SK-N-SH treated with all-trans-retinoic acid at 6 μM for 48 hours (cell line): ENCODE data around the gene TBC1D3B.

Experiments used
- ATAC-seq: fragments of 200-7000 bp; cut with Tn5 transposase; 3 replicates; pipeline ENCODE4 v1.9.1; 2020; ENCODE audit warnings: mild to moderate bottlenecking, moderate library complexity
- ARNTL ChIP-seq: fragments of 450-650 bp; formaldehyde crosslinking; IDR thresholded peaks from 2 replicates; pipeline ENCODE4 v1.5.0; 2020; ENCODE audit warnings: low read depth, mild to moderate bottlenecking, moderate library complexity, borderline replicate concordance
- BACH2 ChIP-seq: fragments of 250-450 bp; sonication (Bioruptor Pico); IDR thresholded peaks from 2 replicates; pipeline ENCODE4 v1.9.0; 2021; ENCODE audit warnings: mild to moderate bottlenecking, borderline replicate concordance
- CSDC2 ChIP-seq: fragments of 250-450 bp; sonication (Bioruptor Pico); IDR thresholded peaks from 2 replicates; pipeline ENCODE4 v1.5.0; 2020; ENCODE audit warnings: mild to moderate bottlenecking, moderate library complexity
- ESRRG ChIP-seq: fragments of 250-450 bp; sonication (Bioruptor Pico); IDR thresholded peaks from 2 replicates; pipeline ENCODE4 v1.6.1; 2021; ENCODE audit warnings: mild to moderate bottlenecking
- GLIS3 ChIP-seq: fragments of 250-450 bp; sonication (Bioruptor Pico); IDR thresholded peaks from 2 replicates; pipeline ENCODE4 v1.5.0; 2020; ENCODE audit warnings: mild to moderate bottlenecking, moderate library complexity
- ISL1 ChIP-seq: fragments of 250-450 bp; sonication (Bioruptor Pico); IDR thresholded peaks from 2 replicates; pipeline ENCODE4 v2.1.2; 2022; ENCODE audit warnings: mild to moderate bottlenecking, moderate library complexity
- OSR1 ChIP-seq: fragments of 250-450 bp; sonication (Bioruptor Pico); IDR thresholded peaks from 2 replicates; pipeline ENCODE4 v1.8.0; 2022; ENCODE audit warnings: moderate library complexity, mild to moderate bottlenecking, inconsistent platforms
- PPARA ChIP-seq: fragments of 250-450 bp; sonication (Bioruptor Pico); IDR thresholded peaks from 2 replicates; pipeline ENCODE4 v1.5.0; 2020; ENCODE audit warnings: mild to moderate bottlenecking, borderline replicate concordance
- SNAI2 ChIP-seq: fragments of 250-450 bp; sonication (Bioruptor Pico); IDR thresholded peaks from 2 replicates; pipeline ENCODE4 v1.5.0; 2020; ENCODE audit warnings: mild to moderate bottlenecking, moderate library complexity
- TCF4 ChIP-seq: fragments of 250-450 bp; sonication (Bioruptor Pico); IDR thresholded peaks from 2 replicates; pipeline ENCODE4 v1.8.0; 2021; ENCODE audit warnings: mild to moderate bottlenecking, moderate library complexity, borderline replicate concordance
- TOX ChIP-seq: fragments of 250-450 bp; sonication (Bioruptor Pico); IDR thresholded peaks from 2 replicates; pipeline ENCODE4 v1.8.0; 2021; ENCODE audit warnings: mild to moderate bottlenecking, moderate library complexity, borderline replicate concordance
- ZC3H10 ChIP-seq: fragments of 250-450 bp; sonication (Bioruptor Pico); IDR thresholded peaks from 2 replicates; pipeline ENCODE4 v1.5.1; 2021; ENCODE audit warnings: mild to moderate bottlenecking, moderate library complexity
- ZFP3 ChIP-seq: fragments of 250-450 bp; sonication (Bioruptor Pico); IDR thresholded peaks from 2 replicates; pipeline ENCODE4 v1.5.0; 2020; ENCODE audit warnings: mild to moderate bottlenecking, moderate library complexity
- ZFP30 ChIP-seq: fragments of 450-650 bp; formaldehyde crosslinking; IDR thresholded peaks from 2 replicates; pipeline ENCODE4 v1.5.0; 2022; ENCODE audit warnings: mild to moderate bottlenecking, moderate library complexity
- ZNF8 ChIP-seq: fragments of 450-650 bp; formaldehyde crosslinking; IDR thresholded peaks from 2 replicates; pipeline ENCODE4 v1.5.0; 2020; ENCODE audit warnings: mild to moderate bottlenecking, moderate library complexity
- TF ChIP-seq, protein P1 (sequence below): fragments of 250-450 bp; sonication (Bioruptor Pico); IDR thresholded peaks from 2 replicates; pipeline ENCODE4 v1.5.0; 2020; ENCODE audit warnings: mild to moderate bottlenecking, moderate library complexity
- TF ChIP-seq, protein P2 (sequence below): fragments of 250-450 bp; sonication (Bioruptor Pico); IDR thresholded peaks from 2 replicates; pipeline ENCODE4 v1.8.0; 2020; ENCODE audit warnings: mild to moderate bottlenecking, moderate library complexity, borderline replicate concordance
- TF ChIP-seq, protein P3 (sequence below): fragments of 250-450 bp; sonication (Bioruptor Pico); IDR thresholded peaks from 2 replicates; pipeline ENCODE4 v1.8.0; 2021; ENCODE audit warnings: low read depth, mild to moderate bottlenecking, moderate library complexity, borderline replicate concordance
- TF ChIP-seq, protein P4 (sequence below): fragments of 250-450 bp; sonication (Bioruptor Pico); IDR thresholded peaks from 2 replicates; pipeline ENCODE4 v1.5.1; 2021; ENCODE audit warnings: mild to moderate bottlenecking, moderate library complexity
- TF ChIP-seq, protein P5 (sequence below): fragments of 250-450 bp; sonication (Bioruptor Pico); IDR thresholded peaks from 2 replicates; pipeline ENCODE4 v1.5.1; 2020; ENCODE audit warnings: low read depth, mild to moderate bottlenecking, moderate library complexity

Gene TBC1D3B

DNA sequence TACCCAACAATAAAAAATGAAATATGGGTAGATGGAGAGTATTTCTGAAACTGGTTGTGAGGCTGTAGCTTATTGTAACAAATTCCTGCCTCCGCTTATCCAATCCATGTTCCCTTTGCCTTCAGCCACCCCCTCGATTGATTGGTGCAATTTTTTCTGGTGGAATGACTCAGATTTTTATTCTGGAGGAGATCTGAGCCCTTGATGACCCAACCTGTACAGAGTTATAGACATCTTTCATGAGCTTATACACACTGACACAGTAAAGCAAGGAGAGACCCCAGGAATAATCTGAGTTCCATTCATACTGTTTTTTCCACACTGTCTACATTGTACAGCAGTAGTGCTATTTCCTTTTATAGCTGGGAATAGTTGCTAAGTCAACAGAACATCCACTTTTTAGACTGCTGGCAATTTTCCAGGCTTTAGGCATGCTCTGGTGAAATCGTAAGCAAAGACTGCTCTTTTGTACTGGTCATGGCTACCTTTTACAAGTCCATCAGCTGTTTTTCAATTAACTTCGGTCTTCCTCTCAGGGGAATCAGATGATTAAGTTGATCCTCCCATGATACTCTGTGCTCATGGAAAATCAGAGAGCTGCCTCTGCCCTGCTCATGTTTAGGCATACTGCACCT lies 42.7 kb downstream of the TBC1D3B start (continued):
- TF ChIP-seq, protein P1, sequence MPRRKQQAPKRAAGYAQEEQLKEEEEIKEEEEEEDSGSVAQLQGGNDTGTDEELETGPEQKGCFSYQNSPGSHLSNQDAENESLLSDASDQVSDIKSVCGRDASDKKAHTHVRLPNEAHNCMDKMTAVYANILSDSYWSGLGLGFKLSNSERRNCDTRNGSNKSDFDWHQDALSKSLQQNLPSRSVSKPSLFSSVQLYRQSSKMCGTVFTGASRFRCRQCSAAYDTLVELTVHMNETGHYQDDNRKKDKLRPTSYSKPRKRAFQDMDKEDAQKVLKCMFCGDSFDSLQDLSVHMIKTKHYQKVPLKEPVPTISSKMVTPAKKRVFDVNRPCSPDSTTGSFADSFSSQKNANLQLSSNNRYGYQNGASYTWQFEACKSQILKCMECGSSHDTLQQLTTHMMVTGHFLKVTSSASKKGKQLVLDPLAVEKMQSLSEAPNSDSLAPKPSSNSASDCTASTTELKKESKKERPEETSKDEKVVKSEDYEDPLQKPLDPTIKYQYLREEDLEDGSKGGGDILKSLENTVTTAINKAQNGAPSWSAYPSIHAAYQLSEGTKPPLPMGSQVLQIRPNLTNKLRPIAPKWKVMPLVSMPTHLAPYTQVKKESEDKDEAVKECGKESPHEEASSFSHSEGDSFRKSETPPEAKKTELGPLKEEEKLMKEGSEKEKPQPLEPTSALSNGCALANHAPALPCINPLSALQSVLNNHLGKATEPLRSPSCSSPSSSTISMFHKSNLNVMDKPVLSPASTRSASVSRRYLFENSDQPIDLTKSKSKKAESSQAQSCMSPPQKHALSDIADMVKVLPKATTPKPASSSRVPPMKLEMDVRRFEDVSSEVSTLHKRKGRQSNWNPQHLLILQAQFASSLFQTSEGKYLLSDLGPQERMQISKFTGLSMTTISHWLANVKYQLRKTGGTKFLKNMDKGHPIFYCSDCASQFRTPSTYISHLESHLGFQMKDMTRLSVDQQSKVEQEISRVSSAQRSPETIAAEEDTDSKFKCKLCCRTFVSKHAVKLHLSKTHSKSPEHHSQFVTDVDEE (CRISPR knock-in tag), result no peak
- TF ChIP-seq CSDC2 (CRISPR knock-in tag), result no peak
- TF ChIP-seq PPARA (CRISPR knock-in tag), result no peak
- no peak for TF ChIP-seq BACH2 (CRISPR knock-in tag)
- TF ChIP-seq, protein P2, sequence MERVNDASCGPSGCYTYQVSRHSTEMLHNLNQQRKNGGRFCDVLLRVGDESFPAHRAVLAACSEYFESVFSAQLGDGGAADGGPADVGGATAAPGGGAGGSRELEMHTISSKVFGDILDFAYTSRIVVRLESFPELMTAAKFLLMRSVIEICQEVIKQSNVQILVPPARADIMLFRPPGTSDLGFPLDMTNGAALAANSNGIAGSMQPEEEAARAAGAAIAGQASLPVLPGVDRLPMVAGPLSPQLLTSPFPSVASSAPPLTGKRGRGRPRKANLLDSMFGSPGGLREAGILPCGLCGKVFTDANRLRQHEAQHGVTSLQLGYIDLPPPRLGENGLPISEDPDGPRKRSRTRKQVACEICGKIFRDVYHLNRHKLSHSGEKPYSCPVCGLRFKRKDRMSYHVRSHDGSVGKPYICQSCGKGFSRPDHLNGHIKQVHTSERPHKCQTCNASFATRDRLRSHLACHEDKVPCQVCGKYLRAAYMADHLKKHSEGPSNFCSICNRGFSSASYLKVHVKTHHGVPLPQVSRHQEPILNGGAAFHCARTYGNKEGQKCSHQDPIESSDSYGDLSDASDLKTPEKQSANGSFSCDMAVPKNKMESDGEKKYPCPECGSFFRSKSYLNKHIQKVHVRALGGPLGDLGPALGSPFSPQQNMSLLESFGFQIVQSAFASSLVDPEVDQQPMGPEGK (CRISPR knock-in tag), result no peak
- TF ChIP-seq ZFP3 (CRISPR knock-in tag), result no peak
- TF ChIP-seq, all 23 proteins: peak for 0

DNA sequence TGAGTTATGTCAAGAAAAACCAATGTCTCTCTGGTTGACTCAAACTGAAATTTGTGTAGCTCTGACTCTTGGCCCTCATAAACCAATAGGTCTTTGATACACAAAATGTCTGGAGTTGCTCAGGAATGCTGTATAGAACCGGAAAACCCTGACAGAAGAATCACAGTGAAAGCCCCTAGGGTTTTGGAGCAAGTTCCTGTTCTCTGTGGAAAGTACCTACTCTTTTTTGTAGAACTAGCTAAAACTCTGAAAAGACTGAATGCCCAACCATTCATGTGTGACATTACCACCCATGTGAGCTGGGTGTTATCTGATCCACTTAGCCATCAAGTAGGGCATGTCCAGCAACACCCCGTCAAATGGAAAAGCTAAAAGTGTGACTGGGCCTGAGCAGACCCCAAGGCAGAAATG lies 44.0 kb downstream of the TBC1D3B start:
- no peak for ATAC-seq
- TF ChIP-seq, protein P3, sequence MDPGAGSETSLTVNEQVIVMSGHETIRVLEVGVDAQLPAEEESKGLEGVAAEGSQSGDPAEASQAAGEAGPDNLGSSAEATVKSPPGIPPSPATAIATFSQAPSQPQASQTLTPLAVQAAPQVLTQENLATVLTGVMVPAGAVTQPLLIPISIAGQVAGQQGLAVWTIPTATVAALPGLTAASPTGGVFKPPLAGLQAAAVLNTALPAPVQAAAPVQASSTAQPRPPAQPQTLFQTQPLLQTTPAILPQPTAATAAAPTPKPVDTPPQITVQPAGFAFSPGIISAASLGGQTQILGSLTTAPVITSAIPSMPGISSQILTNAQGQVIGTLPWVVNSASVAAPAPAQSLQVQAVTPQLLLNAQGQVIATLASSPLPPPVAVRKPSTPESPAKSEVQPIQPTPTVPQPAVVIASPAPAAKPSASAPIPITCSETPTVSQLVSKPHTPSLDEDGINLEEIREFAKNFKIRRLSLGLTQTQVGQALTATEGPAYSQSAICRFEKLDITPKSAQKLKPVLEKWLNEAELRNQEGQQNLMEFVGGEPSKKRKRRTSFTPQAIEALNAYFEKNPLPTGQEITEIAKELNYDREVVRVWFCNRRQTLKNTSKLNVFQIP (CRISPR knock-in tag), result no peak
- no peak for TF ChIP-seq TCF4 (CRISPR knock-in tag)
- TF ChIP-seq, protein P4, sequence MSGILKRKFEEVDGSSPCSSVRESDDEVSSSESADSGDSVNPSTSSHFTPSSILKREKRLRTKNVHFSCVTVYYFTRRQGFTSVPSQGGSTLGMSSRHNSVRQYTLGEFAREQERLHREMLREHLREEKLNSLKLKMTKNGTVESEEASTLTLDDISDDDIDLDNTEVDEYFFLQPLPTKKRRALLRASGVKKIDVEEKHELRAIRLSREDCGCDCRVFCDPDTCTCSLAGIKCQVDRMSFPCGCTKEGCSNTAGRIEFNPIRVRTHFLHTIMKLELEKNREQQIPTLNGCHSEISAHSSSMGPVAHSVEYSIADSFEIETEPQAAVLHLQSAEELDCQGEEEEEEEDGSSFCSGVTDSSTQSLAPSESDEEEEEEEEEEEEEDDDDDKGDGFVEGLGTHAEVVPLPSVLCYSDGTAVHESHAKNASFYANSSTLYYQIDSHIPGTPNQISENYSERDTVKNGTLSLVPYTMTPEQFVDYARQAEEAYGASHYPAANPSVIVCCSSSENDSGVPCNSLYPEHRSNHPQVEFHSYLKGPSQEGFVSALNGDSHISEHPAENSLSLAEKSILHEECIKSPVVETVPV (CRISPR knock-in tag), result no peak
- TF ChIP-seq ZNF8 (CRISPR knock-in tag), result no peak

DNA sequence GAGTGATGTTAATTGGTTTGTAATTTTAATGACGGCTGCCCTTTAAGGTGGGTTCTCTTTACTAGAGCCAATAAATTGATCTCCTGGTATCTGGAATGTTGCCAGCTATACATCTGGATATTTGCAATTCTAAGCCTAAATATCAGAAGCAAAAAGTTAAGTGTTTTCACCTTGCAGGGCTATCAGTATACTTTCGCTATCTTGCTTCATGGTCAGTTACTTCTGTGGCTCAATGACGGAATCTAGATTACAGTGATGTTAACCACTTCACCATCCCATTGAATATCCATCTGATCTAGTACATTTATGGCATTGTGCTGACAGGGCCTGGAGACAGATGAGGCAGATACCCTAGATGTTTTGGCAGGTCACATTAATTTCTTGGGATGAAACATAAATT lies 44.5 kb downstream of the TBC1D3B start:
- no peak for ATAC-seq
- TF ChIP-seq BACH2 (CRISPR knock-in tag) (no peak), ISL1 (CRISPR knock-in tag) (no peak), CSDC2 (CRISPR knock-in tag) (no peak), TOX (CRISPR knock-in tag) (no peak), ZFP3 (CRISPR knock-in tag) (no peak), ZC3H10 (CRISPR knock-in tag) (no peak), ESRRG (CRISPR knock-in tag) (no peak), ZFP30 (no peak), GLIS3 (CRISPR knock-in tag) (no peak), PPARA (CRISPR knock-in tag) (no peak), OSR1 (no peak), SNAI2 (CRISPR knock-in tag) (no peak), ARNTL (CRISPR knock-in tag) (no peak)
- TF ChIP-seq, protein P4 (CRISPR knock-in tag), result no peak
- TF ChIP-seq, protein P1 (CRISPR knock-in tag), result no peak
- TF ChIP-seq, protein P2 (CRISPR knock-in tag), result no peak
- TF ChIP-seq, protein P5, sequence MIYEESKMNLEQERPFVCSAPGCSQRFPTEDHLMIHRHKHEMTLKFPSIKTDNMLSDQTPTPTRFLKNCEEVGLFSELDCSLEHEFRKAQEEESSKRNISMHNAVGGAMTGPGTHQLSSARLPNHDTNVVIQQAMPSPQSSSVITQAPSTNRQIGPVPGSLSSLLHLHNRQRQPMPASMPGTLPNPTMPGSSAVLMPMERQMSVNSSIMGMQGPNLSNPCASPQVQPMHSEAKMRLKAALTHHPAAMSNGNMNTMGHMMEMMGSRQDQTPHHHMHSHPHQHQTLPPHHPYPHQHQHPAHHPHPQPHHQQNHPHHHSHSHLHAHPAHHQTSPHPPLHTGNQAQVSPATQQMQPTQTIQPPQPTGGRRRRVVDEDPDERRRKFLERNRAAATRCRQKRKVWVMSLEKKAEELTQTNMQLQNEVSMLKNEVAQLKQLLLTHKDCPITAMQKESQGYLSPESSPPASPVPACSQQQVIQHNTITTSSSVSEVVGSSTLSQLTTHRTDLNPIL (CRISPR knock-in tag), result no peak
- TF ChIP-seq, all 23 proteins: peak for 0
